SU-DHL-6 (cell line): ENCODE results near the gene ABCB8.

Experiments
- H2AFZ ChIP-seq: fragments of 200-600 bp; sonication (generic); 2 replicates; pipeline ENCODE4 v1.6.1; 2014; ENCODE audit warnings: low read depth, mild to moderate bottlenecking, moderate library complexity, mixed read lengths, antibody characterized with exemption, low read length; ENCODE audit not compliant: severe bottlenecking
- H3F3A ChIP-seq: fragments of 200-600 bp; shearing (Covaris generic); 2 replicates; pipeline ENCODE4 v1.6.0; 2016; ENCODE audit warnings: antibody characterized with exemption, mild to moderate bottlenecking; ENCODE audit not compliant: insufficient read depth
- H3K27ac ChIP-seq: fragments of 200-600 bp; sonication (generic); 2 replicates; pipeline ENCODE4 v1.5.1; 2016; ENCODE audit warnings: low read depth, mild to moderate bottlenecking, low read length, moderate library complexity, mixed read lengths
- H3K27me3 ChIP-seq: fragments of 200-600 bp; sonication (generic), shearing (Covaris generic); 2 replicates; pipeline ENCODE4 v1.6.0; 2014; ENCODE audit warnings: mild to moderate bottlenecking, low read length
- H3K36me3 ChIP-seq: fragments of 200-600 bp; sonication (generic); 2 replicates; pipeline ENCODE4 v1.6.1; 2014; ENCODE audit warnings: mild to moderate bottlenecking, low read length, mixed read lengths
- H3K4me2 ChIP-seq: fragments of 300-600, 200-600 bp; shearing (Covaris generic), sonication (generic); 2 replicates; pipeline ENCODE4 v1.6.0; 2014; ENCODE audit warnings: low read length, low read depth, mild to moderate bottlenecking; ENCODE audit not compliant: poor library complexity, severe bottlenecking
- H3K4me3 ChIP-seq: fragments of 200-600 bp; sonication (generic); 2 replicates; pipeline ENCODE4 v1.5.1; 2014; ENCODE audit warnings: antibody characterized with exemption, low read length, mild to moderate bottlenecking, mixed read lengths; ENCODE audit not compliant: insufficient read depth, poor library complexity, severe bottlenecking
- H3K79me2 ChIP-seq: fragments of 200-600 bp; sonication (generic); 2 replicates; pipeline ENCODE4 v1.6.1; 2014; ENCODE audit warnings: mild to moderate bottlenecking, low read length, moderate library complexity; ENCODE audit not compliant: insufficient read depth
- H3K9ac ChIP-seq: fragments of 200-600 bp; sonication (generic); 2 replicates; pipeline ENCODE4 v1.7.0; 2014; ENCODE audit warnings: mild to moderate bottlenecking, low read length
- H3K9me2 ChIP-seq: fragments of 200-600 bp; sonication (generic); replicated peaks from 2 replicates; pipeline ENCODE4 v1.6.1; 2014; ENCODE audit warnings: low read length; ENCODE audit not compliant: insufficient read depth
- H3K9me3 ChIP-seq: fragments of 200-600 bp; sonication (generic); 2 replicates; pipeline ENCODE4 v1.6.1; 2014; ENCODE audit warnings: low read length, mixed read lengths; ENCODE audit not compliant: insufficient read depth
- H4K20me1 ChIP-seq: fragments of 200-600 bp; sonication (generic); 2 replicates; pipeline ENCODE4 v1.6.1; 2014; ENCODE audit warnings: low read depth, mild to moderate bottlenecking, antibody characterized with exemption, low read length, moderate library complexity, mixed read lengths
- CTCF ChIP-seq: fragments of 200-600 bp; sonication (generic); IDR thresholded peaks from one replicate; pipeline ENCODE4 v1.5.1; 2017; ENCODE audit warnings: antibody characterized with exemption, mild to moderate bottlenecking, low read length, moderate library complexity; ENCODE audit not compliant: insufficient read depth, poor library complexity, severe bottlenecking
- EZH2phosphoT487 ChIP-seq: fragments of 200-600 bp; sonication (generic), shearing (Covaris generic); conservative IDR thresholded peaks from 2 replicates; pipeline ENCODE4 v1.6.1; 2018; ENCODE audit warnings: mild to moderate bottlenecking, antibody characterized with exemption, low read length, moderate library complexity, mixed read lengths

ABCB8 gene

GRCh38 chr7:150989456-150989855 lies 38.8 kb upstream of the ABCB8 start:
- Histone ChIP-seq H3K36me3 (no peaks in the 10 kb centered on the region), H2AFZ (no peak overlapping the region), H3K79me2 (no peaks in the 10 kb centered on the region), H3K4me2 (no peak overlapping the region), H3K9me3 (no peaks in the 10 kb centered on the region; the same call in 1 of the 2 replicates), H4K20me1 (no peaks in the 10 kb centered on the region), H3K27me3 (no peaks in the 10 kb centered on the region), H3K9ac (no peak overlapping the region), H3K27ac (no peak overlapping the region), H3F3A (no peaks in the 10 kb centered on the region), H3K9me2 (no peaks in the 10 kb centered on the region), H3K4me3 (no peak overlapping the region)
- TF ChIP-seq EZH2phosphoT487 = no peak
- no peak for TF ChIP-seq CTCF

- Histone ChIP-seq H3K4me3 (no peak within 1 kb of the TSS), H3K27me3 (no peaks in the 10 kb centered on the region), H4K20me1 (no peaks in the 10 kb centered on the region), H3K36me3 (no peaks in the 10 kb centered on the region), H2AFZ (no peak within 1 kb of the TSS), H3K9me3 (no peaks in the 10 kb centered on the region; the same call in 1 of the 2 replicates), H3K27ac (no peak within 1 kb of the TSS), H3K4me2 (no peak within 1 kb of the TSS), H3F3A (no peaks in the 10 kb centered on the region), H3K79me2 (no peaks in the 10 kb centered on the region), H3K9ac (no peak within 1 kb of the TSS), H3K9me2 (no peaks in the 10 kb centered on the region)
- no peak for TF ChIP-seq EZH2phosphoT487
- TF ChIP-seq CTCF = no peak
Measured at GRCh38 chr7:150990416-150991186, 37.6 kb upstream of the ABCB8 start, which contains the start of gene NOS3. NOS3 (plus strand) TSS chr7:150991017; CDS start chr7:150993804, 2,787 bp downstream.

DNA sequence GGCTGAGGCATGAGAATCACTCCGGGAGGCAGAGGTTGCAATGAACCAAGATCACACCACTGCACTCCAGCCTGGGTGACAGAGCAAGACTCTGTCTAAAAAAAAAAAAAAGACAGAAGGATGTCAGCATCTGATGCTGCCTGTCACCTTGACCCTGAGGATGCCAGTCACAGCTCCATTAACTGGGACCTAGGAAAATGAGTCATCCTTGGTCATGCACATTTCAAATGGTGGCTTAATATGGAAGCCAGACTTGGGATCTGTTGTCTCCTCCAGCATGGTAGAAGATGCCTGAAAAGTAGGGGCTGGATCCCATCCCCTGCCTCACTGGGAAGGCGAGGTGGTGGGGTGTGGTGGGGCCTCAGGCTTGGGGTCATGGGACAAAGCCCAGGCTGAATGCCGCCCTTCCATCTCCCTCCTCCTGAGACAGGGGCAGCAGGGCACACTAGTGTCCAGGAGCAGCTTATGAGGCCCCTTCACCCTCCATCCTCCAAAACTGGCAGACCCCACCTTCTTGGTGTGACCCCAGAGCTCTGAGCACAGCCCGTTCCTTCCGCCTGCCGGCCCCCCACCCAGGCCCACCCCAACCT lies 36.1 kb upstream of the ABCB8 start:
- TF ChIP-seq EZH2phosphoT487 = no peak
- TF ChIP-seq CTCF = no peak
- no peaks in the 10 kb centered on the region; the same call in 1 of the 2 replicates for H3K9me3 ChIP-seq
- H3K9me2 ChIP-seq = no peaks in the 10 kb centered on the region
- no peak overlapping the region for H3K4me3 ChIP-seq
- no peak overlapping the region for H3K27ac ChIP-seq
- no peak overlapping the region for H3K9ac ChIP-seq
- H3K79me2 ChIP-seq = no peaks in the 10 kb centered on the region
- no peak overlapping the region for H3K4me2 ChIP-seq
- no peak overlapping the region for H2AFZ ChIP-seq
- H3K27me3 ChIP-seq = no peaks in the 10 kb centered on the region
- no peaks in the 10 kb centered on the region for H4K20me1 ChIP-seq
- no peaks in the 10 kb centered on the region for H3K36me3 ChIP-seq
- no peaks in the 10 kb centered on the region for H3F3A ChIP-seq
